MCF 10A (cell line): ENCODE data around the gene IRAK2. TPM values are rescaled to one million over a fixed set of nuclear protein-coding genes. Genes with fewer than 3 reads are reported as not detected.

Experiments
- BruUV-seq: library from RNA; stranded (reverse); fragments of 400-500 nt; replicated peaks from 2 replicates; lab custom pipeline; 2021; lab: Mats Ljungman, UMichigan
- CTCF ChIA-PET: fragments of 300-600 bp; sonication (Branson Sonifier 250); formaldehyde crosslinking; extraction: SDS; loops from one replicate; lab custom pipeline; 2021; ENCODE audit warnings: antibody characterized with exemption, inconsistent platforms; lab: Yijun Ruan, JAX
- POLR2A ChIA-PET: fragments of 300-600, 350-650 bp; sonication (Branson Sonifier 250); formaldehyde crosslinking; extraction: SDS; loops from one replicate; lab custom pipeline; 2020; ENCODE audit warnings: antibody characterized with exemption, inconsistent platforms; lab: Yijun Ruan, JAX
- DNase-seq: peaks from one replicate; pipeline ENCODE4 v3.0.0-alpha.2; 2018; ENCODE audit not compliant: unreplicated experiment
- H3K27ac Mint-ChIP-seq: one replicate; pipeline ENCODE4 v1.8.0; 2022; ENCODE audit warnings: mild to moderate bottlenecking, low read depth, mixed read lengths; ENCODE audit not compliant: unreplicated experiment
- H3K27me3 Mint-ChIP-seq: one replicate; pipeline ENCODE4 v1.8.0; 2022; ENCODE audit warnings: mixed read lengths; ENCODE audit not compliant: insufficient read depth, unreplicated experiment
- H3K36me3 Mint-ChIP-seq: one replicate; pipeline ENCODE4 v1.8.0; 2022; ENCODE audit warnings: mild to moderate bottlenecking, moderate library complexity, mixed read lengths; ENCODE audit not compliant: insufficient read depth, unreplicated experiment
- H3K4me1 Mint-ChIP-seq: one replicate; pipeline ENCODE4 v1.8.0; 2022; ENCODE audit warnings: mixed read lengths; ENCODE audit not compliant: insufficient read depth, unreplicated experiment
- H3K4me3 Mint-ChIP-seq: one replicate; pipeline ENCODE4 v1.8.0; 2022; ENCODE audit warnings: mild to moderate bottlenecking, moderate library complexity, mixed read lengths; ENCODE audit not compliant: unreplicated experiment
- H3K9me3 Mint-ChIP-seq: one replicate; pipeline ENCODE4 v1.8.0; 2022; ENCODE audit warnings: mixed read lengths; ENCODE audit not compliant: unreplicated experiment
- intact Hi-C: fragments of 100-400 bp; cut with micrococcal nuclease; formaldehyde crosslinking; loops from 2 replicates; pipeline ENCODE4 v1.14.1; 2022
- total RNA-seq: library from RNA; stranded (reverse); gene quantifications from 2 replicates; pipeline ENCODE4 v1.2.3, GENCODE V29; 2022
- TF ChIP-seq, protein P1 (sequence below): fragments of 200-600 bp; IDR thresholded peaks from one replicate; pipeline ENCODE4 v1.8.0; 2022; ENCODE audit warnings: antibody characterized with exemption, mild to moderate bottlenecking; ENCODE audit not compliant: unreplicated experiment

The IRAK2 gene
- total RNA-seq, 1 experiment from 2014 or later, result 6.0 TPM

DNA sequence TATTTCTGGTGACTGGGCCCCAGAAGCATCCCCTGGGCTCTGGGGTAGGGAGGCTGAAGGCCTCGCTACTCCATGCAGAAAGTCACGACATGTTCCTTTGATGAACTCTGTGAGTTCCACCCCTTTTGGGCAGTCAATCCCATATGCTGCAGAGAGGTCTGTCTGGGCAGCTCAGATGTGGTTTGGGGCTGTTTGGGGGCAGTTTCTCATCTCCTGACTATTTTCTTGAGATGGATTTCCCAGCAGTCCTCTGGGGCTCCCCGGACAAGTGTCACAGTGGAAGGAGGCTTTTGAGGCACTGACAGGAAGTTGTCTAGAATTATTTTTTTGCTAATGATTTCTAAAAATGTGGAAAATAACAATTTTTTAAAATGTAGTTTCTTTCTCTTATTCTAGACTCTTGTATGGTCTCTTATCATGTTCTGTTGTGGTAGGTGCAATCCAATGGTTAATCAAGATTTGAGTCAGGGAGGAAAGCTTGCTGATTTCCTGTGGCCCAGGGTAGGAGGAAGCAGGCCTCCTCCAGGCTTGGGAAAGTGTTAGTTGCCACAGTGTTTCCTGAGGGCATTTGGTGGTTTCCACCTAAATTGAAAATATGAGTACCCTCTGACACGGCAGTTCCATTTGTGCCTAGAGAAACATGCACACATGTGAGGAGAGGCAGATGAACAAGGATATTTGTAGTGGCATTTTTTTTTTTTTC lies 63.7 kb downstream of the IRAK2 start:
- intact Hi-C loops, result no loop called here
- Mint-ChIP-seq H3K27me3 (no peaks in the 10 kb centered on the region), H3K27ac (no peak overlapping the region), H3K4me3 (no peak overlapping the region), H3K9me3 (no peaks in the 10 kb centered on the region), H3K36me3 (peaks cover 12% of the 10 kb centered on the region), H3K4me1 (peaks cover 8% of the 10 kb centered on the region)
- BruUV-seq, result no TSS peak
- TF ChIP-seq, protein P1, sequence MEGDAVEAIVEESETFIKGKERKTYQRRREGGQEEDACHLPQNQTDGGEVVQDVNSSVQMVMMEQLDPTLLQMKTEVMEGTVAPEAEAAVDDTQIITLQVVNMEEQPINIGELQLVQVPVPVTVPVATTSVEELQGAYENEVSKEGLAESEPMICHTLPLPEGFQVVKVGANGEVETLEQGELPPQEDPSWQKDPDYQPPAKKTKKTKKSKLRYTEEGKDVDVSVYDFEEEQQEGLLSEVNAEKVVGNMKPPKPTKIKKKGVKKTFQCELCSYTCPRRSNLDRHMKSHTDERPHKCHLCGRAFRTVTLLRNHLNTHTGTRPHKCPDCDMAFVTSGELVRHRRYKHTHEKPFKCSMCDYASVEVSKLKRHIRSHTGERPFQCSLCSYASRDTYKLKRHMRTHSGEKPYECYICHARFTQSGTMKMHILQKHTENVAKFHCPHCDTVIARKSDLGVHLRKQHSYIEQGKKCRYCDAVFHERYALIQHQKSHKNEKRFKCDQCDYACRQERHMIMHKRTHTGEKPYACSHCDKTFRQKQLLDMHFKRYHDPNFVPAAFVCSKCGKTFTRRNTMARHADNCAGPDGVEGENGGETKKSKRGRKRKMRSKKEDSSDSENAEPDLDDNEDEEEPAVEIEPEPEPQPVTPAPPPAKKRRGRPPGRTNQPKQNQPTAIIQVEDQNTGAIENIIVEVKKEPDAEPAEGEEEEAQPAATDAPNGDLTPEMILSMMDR, result no peak
- POLR2A ChIA-PET, result interaction anchor here (1.1 kb wide), 1 partner anchor 36 kb away, joined by 3 read pairs; no protein-coding TSS in a partner anchor
- CTCF ChIA-PET, result interaction anchor here (0.7 to 1.3 kb wide), 2 partner anchors 37 to 1016 kb away, joined by 3 read pairs; no protein-coding TSS in a partner anchor
- DNase-seq, result peak; percentile 28

DNA sequence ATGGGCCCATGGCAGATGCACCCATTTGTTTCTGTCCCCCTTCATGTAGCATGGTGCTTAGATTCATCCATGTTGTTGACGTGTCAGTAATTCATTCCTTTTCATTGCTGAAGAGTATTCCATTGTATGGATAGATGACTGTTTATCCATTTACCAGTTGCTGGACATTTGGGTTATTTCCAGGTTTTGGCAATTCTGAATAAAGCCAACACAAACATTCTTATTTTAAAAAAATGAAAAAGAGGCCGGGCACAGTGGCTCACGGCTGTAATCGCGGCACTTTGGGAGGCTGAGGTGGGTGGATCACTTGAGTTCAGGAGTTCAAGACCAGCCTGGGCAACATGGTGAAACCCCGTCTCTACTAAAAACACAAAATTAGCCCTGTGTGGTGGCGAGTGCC lies 64.9 kb downstream of the IRAK2 start:
- Mint-ChIP-seq H3K4me3 (no peak overlapping the region), H3K27me3 (no peaks in the 10 kb centered on the region), H3K9me3 (no peaks in the 10 kb centered on the region), H3K27ac (no peak overlapping the region), H3K36me3 (peaks cover 10% of the 10 kb centered on the region), H3K4me1 (peaks cover 6% of the 10 kb centered on the region)
- BruUV-seq, result no TSS peak
- DNase-seq, result no peak
- ChIA-PET CTCF (interaction anchor here (0.6 kb wide), 1 partner anchor 1259 kb away, joined by 3 read pairs; no protein-coding TSS in a partner anchor), POLR2A (interaction anchor here (1.1 kb wide), 1 partner anchor 38 kb away, joined by 3 read pairs; no protein-coding TSS in a partner anchor)
- TF ChIP-seq, protein P1, result no peak
- intact Hi-C loops, result no loop called here

DNA sequence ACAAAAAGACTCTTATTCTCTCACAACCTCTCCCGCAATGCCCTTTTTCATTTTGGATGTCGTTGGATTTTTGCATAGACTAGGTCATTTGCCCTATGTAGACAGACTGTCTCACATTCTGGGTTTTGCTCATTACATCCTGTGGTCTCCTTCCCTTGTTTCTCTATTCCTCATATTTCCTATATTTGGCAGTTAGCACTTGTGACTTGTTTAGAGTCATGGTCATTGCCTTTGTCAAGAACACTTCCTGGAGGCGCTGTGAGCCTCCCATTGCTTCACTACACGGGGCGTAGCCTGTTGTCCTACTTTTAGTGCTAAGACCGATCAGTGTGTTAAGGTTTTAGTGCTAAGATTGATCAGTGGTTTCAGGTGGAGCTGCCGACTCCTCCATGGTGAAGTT lies 67.4 kb downstream of the IRAK2 start:
- H3K4me3 Mint-ChIP-seq, result no peak overlapping the region
- BruUV-seq, result no TSS peak
- H3K27me3 Mint-ChIP-seq, result no peaks in the 10 kb centered on the region
- H3K9me3 Mint-ChIP-seq, result no peaks in the 10 kb centered on the region
- POLR2A ChIA-PET, result interaction anchor here (0.5 kb wide), 1 partner anchor 117 kb away, joined by 3 read pairs; no protein-coding TSS in a partner anchor
- no peak for DNase-seq
- no peaks in the 10 kb centered on the region for H3K4me1 Mint-ChIP-seq
- intact Hi-C loops, result no loop called here
- CTCF ChIA-PET, result interaction anchor here (0.6 to 1.8 kb wide), 3 partner anchors 10 to 132 kb away, joined by 3 to 7 read pairs (median 4); no protein-coding TSS in a partner anchor
- TF ChIP-seq, protein P1, result no peak
- peaks cover 32% of the 10 kb centered on the region for H3K36me3 Mint-ChIP-seq
- H3K27ac Mint-ChIP-seq, result no peak overlapping the region

DNA sequence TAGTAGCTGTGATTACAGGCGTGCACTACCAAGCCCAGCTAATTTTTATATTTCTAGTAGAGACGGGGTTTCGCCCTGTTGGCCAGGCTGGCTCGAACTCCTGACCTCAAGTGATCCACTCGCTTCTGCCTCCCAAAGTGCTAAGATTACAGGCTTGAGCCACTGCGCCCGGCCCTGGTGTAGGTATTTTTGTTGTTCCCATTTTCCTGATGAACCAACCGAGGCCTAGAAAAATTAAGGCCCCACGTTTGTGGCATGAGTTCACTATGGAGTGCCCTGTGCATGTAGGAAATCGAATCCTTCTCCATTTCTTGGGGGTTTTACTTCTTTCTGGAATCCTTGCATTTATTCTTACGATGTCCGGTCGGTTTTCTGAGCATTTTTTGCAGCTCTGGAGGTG lies 69.3 kb downstream of the IRAK2 start:
- Mint-ChIP-seq H3K36me3 (peaks cover 29% of the 10 kb centered on the region), H3K4me1 (no peaks in the 10 kb centered on the region), H3K27me3 (no peaks in the 10 kb centered on the region), H3K4me3 (no peak overlapping the region), H3K27ac (no peak overlapping the region), H3K9me3 (no peaks in the 10 kb centered on the region)
- TF ChIP-seq, protein P1, result no peak
- CTCF ChIA-PET, result no interaction called here
- intact Hi-C loops, result no loop called here
- POLR2A ChIA-PET, result interaction anchor here (1.0 kb wide), 1 partner anchor 14 kb away, joined by 3 read pairs; the partner anchor contains the start of gene TATDN2
- BruUV-seq, result no TSS peak
- no peak for DNase-seq
